Motor neuron (in vitro differentiated cells): ENCODE results near the gene TMEM138. TPM values are rescaled to one million over a fixed set of nuclear protein-coding genes. Genes with fewer than 3 reads are reported as not detected.

ENCODE experiments used
- ATAC-seq, 8 experiments: fragments of 200-7000 bp; cut with Tn5 transposase; replicated peaks in 6 of 8; 2 replicates each; pipeline ENCODE4 v1.8.0; 2021; ENCODE audit warnings: mild to moderate bottlenecking in 8 of 8, moderate library complexity in 8 of 8
- H3K27ac ChIP-seq, 2 donors: fragments of 250-450 bp; sonication (Bioruptor Pico); 2 replicates each; pipeline ENCODE4 v1.9.0; 2021; ENCODE audit warnings: antibody characterized with exemption in 2 of 2, mild to moderate bottlenecking in 2 of 2, moderate library complexity in 1 of 2
- H3K4me1 ChIP-seq, 2 donors: fragments of 250-450 bp; sonication (Bioruptor Pico); replicated peaks in 1 of 2; 2 replicates each; pipeline ENCODE4 v1.6.1; 2021; ENCODE audit warnings: antibody characterized with exemption in 2 of 2, mild to moderate bottlenecking in 2 of 2, moderate library complexity in 1 of 2
- H3K4me3 ChIP-seq, 5 donors: fragments of 250-450 bp; sonication (Bioruptor Pico); 2 replicates each; pipeline ENCODE4 v1.9.0; 2021; ENCODE audit warnings: antibody characterized with exemption in 5 of 5, mild to moderate bottlenecking in 5 of 5, moderate library complexity in 4 of 5
- WGBS, 10 experiments: fragments of 450-650 bp; shearing (Covaris generic); methylation state at CpG; one replicate each; pipeline ENCODE4 v1.0.0; 2022; 5-methylcytosine and 5-hydroxymethylcytosine counted together
- in situ Hi-C, 9 experiments: fragments of 400-800 bp; cut with MboI; loops; one replicate each; pipeline ENCODE4 v1.15.0; 2021; ENCODE audit warnings: low sequenced_read_pairs in 9 of 9, low pct_unique_long_range_greater_than_20kb in 2 of 9; ENCODE audit not compliant: unreplicated experiment in 9 of 9
- total RNA-seq, 8 experiments: library from RNA; unstranded; fragments of 300-600 nt; gene quantifications; 2 replicates each; pipeline versions ENCODE4 v1.2.3 to v1.2.4, GENCODE V29; 2022

The TMEM138 gene
- total RNA-seq, 8 experiments from 2014 or later: 22.6 to 61.6 (median 39.0) TPM

DNA sequence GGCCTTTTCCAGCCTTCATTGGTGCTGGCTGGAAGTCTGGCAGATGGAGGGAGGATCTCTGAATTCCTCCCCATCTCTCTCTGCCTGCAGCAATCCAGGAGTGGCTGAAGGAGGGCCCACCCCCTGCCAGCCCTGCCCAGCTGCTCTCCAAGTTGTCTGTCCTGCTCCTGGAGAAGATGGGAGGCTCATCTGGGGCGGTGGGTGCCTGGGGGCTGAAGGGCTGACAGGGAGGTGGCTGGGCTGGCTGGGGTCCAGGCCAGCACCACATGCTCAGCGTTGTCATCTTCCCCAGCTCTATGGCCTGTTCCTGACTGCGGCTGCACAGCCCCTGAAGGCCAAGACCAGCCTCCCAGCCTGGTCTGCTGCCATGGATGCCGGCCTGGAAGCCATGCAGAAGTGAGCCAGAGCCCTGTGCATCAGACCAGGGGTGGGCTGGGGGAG, 17.0 kb upstream of the TMEM138 start:
- peak; percentile 54 to 97 (median 76) for ATAC-seq
- H3K4me3 ChIP-seq: no peak overlapping the region
- peaks cover 2 to 8% of the 10 kb centered on the region in 2 donors for H3K4me1 ChIP-seq
- in situ Hi-C loops: loop anchor here in 1 of 9 experiments (25.0 kb wide), 1 partner anchor 292 kb away; no protein-coding TSS in a partner anchor
- H3K27ac ChIP-seq: peak overlapping the region; percentile 45 to 69
- 0 to 80% (median 23%) methylated on average over 1 to 3 of the region's 4 CpGs; no CpG with 5 or more reads in 5 of the 10 experiments for whole genome bisulfite sequencing, 10 experiments

DNA sequence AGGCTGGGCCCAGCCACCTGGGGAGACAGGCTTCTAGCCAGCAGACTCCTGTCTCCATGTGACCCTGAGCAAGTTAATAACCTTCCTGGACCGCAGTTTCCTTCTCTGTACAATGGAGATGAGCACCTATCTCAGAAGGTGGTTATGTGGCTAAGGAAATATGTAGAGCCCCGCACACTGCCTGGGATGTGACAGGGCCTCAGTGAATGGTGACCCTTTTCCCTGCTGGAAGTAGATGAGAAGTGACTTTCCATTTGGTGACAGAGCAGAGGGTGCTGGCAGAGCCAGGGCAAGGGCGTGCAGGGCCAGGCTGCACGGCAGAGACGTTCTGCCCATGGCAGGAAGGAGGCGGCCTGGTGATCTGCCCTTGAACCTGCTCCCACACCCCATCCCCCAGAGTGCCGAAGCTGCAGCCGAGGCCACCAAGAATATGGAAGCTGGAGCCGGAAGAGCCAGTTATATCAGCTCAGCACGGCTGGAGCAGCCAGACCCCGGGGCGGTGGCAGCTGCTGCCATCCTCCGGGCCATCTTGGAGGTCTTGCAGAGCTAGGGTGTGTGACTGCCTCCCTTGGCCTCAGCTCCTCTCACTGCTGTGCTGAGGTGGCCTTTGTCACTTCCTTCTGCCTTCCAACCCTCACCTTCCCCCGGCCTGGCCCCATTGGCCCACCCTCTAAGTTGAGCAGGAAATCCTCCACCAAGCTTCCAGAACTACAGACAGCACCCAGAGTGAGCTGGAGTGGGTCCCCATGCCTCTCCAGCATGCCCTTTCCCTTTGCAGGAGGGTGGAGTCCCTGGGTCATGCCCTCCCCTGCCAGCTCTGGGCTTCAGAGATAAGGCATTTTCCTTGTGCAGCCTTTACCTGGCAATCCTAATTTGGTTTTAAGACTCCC, 16.0 kb upstream of the TMEM138 start:
- Histone ChIP-seq H3K4me1 (peaks cover 2 to 8% of the 10 kb centered on the region in 2 donors), H3K4me3 (no peak overlapping the region), H3K27ac (no peak overlapping the region)
- WGBS, 10 experiments: 60 to 100% (median 95%) methylated on average over 1 to 6 of the region's 14 CpGs; no CpG with 5 or more reads in 3 of the 10 experiments
- ATAC-seq: no peak
- in situ Hi-C loops: loop anchor here in 1 of 9 experiments (25.0 kb wide), 1 partner anchor 291 kb away; no protein-coding TSS in a partner anchor

DNA sequence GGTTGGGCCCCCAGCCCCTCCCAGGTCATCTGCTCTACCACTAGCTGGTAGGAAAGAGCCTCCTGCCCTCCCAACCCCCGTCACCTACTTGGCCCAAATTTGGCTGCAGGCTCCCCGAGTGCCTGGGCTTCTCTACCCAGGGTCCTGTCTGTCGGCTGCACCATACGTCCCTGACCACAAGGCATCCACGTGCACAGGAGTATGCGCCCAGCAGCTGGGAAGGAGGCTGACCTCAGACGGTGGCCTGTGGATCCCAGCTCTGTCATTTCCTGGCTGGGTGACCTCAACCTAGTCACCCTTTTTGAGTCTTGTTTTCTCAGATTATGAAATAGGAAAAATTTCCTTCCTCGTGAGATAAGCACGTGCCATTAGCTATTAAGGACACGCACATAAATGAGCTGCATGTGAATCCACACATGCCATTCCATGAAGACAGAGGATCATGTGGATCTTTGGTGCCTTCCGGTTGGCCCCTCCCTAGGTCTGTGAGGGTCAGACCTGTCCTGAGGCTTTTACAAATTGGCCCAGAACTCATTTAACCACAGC, 14.2 kb upstream of the TMEM138 start:
- in situ Hi-C loops: loop anchor here in 1 of 9 experiments (25.0 kb wide), 1 partner anchor 289 kb away; no protein-coding TSS in a partner anchor
- no peak overlapping the region for H3K4me3 ChIP-seq
- ATAC-seq: no peak
- no peak overlapping the region for H3K27ac ChIP-seq
- 70 to 100% (median 93%) methylated on average over 1 to 4 of the region's 11 CpGs; no CpG with 5 or more reads in 5 of the 10 experiments for WGBS, 10 experiments
- peaks cover 2 to 8% of the 10 kb centered on the region in 2 donors for H3K4me1 ChIP-seq

DNA sequence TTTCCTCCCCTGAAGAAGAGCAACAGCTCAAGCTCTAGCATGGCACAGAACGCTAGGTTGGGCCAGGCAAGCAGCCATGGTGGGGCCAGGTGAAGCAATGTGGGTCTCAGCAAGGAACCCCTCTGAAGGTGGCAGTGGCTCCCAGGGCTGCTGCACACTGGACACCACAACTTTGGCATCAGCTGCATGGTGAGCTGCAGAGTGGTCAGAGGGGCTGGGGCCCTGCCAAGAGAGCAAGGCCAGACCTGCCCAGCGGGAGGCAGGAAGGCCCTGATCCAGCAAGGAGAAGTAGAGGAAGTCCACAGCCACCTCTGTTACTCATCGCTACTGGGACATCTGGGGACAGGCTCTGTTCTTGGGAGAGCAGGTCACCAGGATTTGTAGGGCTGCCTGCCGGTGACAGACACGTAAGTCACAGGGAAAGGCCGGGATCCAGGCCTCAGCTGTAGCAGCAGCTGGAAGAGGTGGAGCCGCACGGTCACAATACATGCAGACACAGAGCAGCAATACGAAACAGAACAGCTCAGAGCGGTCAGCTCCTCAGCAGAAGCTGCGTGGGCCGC, 12.9 kb upstream of the TMEM138 start:
- H3K27ac ChIP-seq: peak overlapping the region; percentile 67 to 85
- H3K4me1 ChIP-seq: peaks cover 2 to 8% of the 10 kb centered on the region in 2 donors
- in situ Hi-C loops: loop anchor here in 1 of 9 experiments (25.0 kb wide), 1 partner anchor 288 kb away; no protein-coding TSS in a partner anchor
- H3K4me3 ChIP-seq: no peak overlapping the region
- WGBS, 10 experiments: 60 to 100% (median 70%) methylated on average over 1 to 8 of the region's 12 CpGs; no CpG with 5 or more reads in 6 of the 10 experiments
- ATAC-seq: peak in 5 of 8 experiments; percentile 3 to 86 (median 77)

DNA sequence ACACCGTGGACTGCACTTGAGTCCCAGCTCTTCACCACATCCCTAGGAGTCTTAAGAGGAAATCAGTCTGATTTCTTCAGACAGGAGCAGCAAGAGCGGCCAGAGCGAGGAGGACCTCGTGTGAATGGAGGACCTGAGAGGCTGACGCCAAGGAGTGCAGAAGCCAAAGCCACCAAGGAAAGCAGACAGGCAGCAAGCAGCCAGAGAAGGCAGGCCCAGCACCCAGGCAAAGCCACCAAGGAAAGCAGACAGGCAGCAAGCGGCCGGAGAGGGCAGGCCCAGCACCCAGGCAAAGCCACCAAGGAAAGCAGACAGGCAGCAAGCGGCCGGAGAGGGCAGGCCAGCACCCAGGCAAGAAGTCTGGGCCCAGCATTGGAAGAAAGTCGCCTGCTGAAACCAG, 12.3 kb upstream of the TMEM138 start:
- in situ Hi-C loops: loop anchor here in 1 of 9 experiments (25.0 kb wide), 1 partner anchor 287 kb away; no protein-coding TSS in a partner anchor
- Histone ChIP-seq H3K27ac (peak overlapping the region; percentile 67 to 85), H3K4me1 (peaks cover 2 to 8% of the 10 kb centered on the region in 2 donors), H3K4me3 (no peak overlapping the region)
- ATAC-seq: no peak
- 80 to 100% (median 91%) methylated on average over 1 to 6 of the region's 10 CpGs; no CpG with 5 or more reads in 6 of the 10 experiments for WGBS, 10 experiments

DNA sequence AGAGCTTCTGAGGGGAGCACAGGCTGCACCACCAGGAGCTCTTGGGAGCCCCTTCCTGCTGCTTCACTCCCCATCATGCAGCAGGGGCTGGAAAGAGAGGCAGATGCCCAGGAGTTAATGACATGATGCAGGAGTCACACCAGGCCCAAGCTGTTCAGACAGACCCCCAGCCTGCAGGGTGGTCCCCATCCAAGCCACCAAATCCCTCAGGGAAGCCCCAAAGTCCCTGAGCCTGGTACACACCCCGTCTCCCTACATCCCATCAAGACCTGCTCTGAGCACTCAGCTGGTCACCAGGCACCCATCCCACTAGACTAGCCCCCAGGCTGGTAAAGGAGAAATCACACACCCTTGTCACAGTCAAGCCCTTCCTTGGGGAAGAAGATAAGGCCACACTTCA, 11.8 kb upstream of the TMEM138 start:
- H3K4me1 ChIP-seq: peaks cover 2 to 8% of the 10 kb centered on the region in 2 donors

DNA sequence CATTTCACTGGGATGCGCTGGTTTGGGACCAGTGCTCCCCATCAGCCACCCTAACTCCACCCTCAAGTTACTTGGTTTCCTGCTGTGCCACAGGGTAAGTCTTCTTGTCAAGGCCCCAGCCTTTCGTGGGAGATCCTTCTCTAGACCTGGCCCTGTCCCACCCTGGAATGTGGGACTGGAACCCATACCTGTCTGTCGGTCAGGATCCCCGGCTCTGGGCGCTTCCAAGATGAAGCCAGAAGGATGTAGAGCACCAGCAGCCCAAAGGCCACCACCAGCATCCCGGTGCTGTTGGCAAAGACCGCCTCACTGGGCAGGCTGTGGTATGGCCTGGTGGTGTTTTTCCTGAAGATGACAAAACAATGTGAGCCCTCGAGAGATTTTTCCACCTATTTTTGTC, 11.4 kb upstream of the TMEM138 start:
- no peak overlapping the region for H3K27ac ChIP-seq
- in situ Hi-C loops: no loop called here
- ATAC-seq: no peak
- H3K4me1 ChIP-seq: peaks cover 2 to 8% of the 10 kb centered on the region in 2 donors
- 89 to 100% (median 100%) methylated on average over 1 to 5 of the region's 8 CpGs; no CpG with 5 or more reads in 5 of the 10 experiments for WGBS, 10 experiments
- H3K4me3 ChIP-seq: no peak overlapping the region

More for the DNA sequence above, 11.8 kb upstream of the TMEM138 start:
- Histone ChIP-seq H3K27ac (peak overlapping the region; percentile 67 to 85), H3K4me3 (no peak overlapping the region)
- 67 to 100% methylated on average over 1 of the region's 1 CpG; no CpG with 5 or more reads in 8 of the 10 experiments for WGBS, 10 experiments
- ATAC-seq: no peak
- in situ Hi-C loops: no loop called here

DNA sequence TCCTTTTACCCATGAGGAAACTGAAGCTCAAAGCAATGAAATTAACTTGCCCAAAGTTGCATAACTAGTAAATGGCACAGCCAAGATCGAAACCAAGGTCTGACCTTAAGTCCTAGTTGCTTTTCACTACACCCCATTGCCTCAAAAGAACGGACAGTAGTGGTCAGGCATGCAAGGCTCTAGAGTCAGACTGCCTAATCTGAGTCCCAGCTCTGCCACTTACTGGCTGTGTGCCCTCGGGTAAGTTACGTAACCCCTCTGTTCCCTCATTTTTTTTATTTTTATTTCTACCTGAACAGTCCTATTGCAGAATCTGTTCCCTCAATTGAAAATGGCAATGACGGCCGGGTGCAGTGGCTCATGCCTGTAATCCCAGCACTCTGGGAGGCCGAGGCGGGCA, 10.1 kb upstream of the TMEM138 start:
- in situ Hi-C loops: no loop called here
- no peak for ATAC-seq
- Histone ChIP-seq H3K27ac (no peak overlapping the region), H3K4me3 (no peak overlapping the region), H3K4me1 (peaks cover 2 to 8% of the 10 kb centered on the region in 2 donors)
- WGBS, 10 experiments: 67 to 100% (median 88%) methylated on average over 1 to 6 of the region's 8 CpGs; no CpG with 5 or more reads in 1 of the 10 experiments

DNA sequence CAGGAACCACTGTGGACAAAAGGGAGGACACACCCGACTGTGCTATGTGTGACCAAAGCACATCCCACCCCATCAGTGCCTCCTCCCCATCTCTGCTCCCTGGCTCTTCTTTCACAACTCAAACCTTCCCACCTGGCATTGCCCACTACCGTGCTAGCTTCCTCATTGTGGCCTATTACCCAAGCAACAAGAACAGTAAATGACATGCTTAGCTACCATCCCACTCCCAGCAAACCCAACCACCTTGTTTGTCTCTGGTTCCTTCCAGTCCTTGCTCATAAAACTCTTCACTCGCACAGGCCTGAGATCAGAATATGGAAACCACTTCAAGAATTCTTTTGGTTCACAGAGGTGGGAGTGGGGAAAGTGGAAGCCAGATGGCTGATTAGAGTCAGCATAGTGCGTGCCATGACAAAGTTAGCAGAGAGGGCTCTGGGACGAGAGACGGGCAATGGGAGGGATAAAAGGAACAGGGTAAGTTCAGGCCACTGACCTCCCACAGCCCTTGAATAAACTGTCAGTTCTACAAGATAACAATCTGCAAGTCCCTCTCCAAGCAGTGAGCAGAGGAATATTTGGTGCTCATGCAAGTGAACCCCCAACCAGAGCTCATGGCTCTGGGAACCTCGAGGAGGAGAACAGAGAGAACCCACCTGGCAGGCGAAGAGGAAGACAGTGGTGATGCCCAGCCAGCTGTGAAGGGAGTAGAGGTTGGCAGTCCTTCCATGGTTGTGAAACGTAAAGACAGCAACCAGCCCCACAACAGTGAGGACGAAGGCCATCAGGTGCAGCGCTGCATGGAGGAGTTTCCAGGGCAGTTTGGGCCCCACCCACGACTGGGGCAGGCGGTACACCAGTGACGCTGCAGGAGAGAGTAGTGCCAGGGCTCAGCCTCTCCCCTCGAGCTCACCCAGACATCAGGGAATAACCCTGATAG, 8.8 kb upstream of the TMEM138 start:
- Histone ChIP-seq H3K4me1 (peaks cover 2 to 8% of the 10 kb centered on the region in 2 donors), H3K4me3 (no peak overlapping the region), H3K27ac (no peak overlapping the region)
- in situ Hi-C loops: no loop called here
- 33 to 100% (median 86%) methylated on average over 1 to 9 of the region's 15 CpGs; no CpG with 5 or more reads in 3 of the 10 experiments for WGBS, 10 experiments
- ATAC-seq: peak in 1 of 8 experiments; percentile 41

DNA sequence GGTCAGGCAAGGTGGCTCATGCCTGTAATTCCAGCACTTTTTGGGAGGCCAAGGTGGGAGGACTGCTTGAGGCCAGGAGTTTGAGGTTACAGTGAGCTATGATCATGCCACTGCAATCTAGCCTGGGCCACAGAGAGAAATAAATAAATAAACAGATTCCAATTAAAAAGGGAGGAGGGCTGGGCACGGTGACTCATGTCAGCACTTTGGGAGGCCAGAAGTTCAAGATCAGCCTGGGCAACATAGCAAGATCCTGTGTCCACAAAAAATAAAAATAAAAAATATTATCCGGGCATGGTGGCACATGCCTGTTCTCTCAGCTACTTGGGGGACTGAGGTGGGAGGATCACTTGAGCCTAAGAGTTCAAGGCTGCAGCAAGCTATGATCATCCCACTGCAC, 8.0 kb upstream of the TMEM138 start:
- Histone ChIP-seq H3K27ac (no peak overlapping the region), H3K4me1 (peaks cover 2 to 7% of the 10 kb centered on the region in 2 donors), H3K4me3 (no peak overlapping the region)
- 40 to 100% (median 97%) methylated on average over 1 to 2 of the region's 2 CpGs; no CpG with 5 or more reads in 4 of the 10 experiments for WGBS, 10 experiments
- ATAC-seq: no peak
- in situ Hi-C loops: no loop called here

DNA sequence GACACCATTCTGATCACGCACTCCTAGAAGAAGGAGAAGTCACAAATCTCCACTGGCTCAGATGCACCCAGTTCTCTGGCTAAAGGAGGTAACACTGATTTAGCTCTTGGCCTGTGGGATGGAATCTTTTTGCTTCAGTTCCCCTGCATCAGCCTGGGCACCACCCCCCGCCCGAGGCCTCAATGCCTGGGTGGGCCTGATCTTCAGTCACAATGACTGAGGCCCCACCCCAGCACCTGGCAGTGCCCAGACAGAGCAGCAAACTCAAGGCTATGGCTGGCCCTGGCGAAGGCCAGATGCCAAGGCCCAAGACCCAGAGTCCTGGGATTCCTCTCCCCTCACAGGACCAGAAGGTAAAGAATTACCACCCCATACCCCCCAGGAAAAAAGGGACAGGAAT, 5.5 kb upstream of the TMEM138 start:
- in situ Hi-C loops: no loop called here
- WGBS, 10 experiments: 58 to 100% (median 92%) methylated on average over 1 to 3 of the region's 4 CpGs; no CpG with 5 or more reads in 6 of the 10 experiments
- ATAC-seq: no peak
- Histone ChIP-seq H3K27ac (no peak overlapping the region), H3K4me1 (peaks cover 11 to 12% of the 10 kb centered on the region in 2 donors), H3K4me3 (no peak overlapping the region)
